CD14-positive monocyte (primary cell): Measurements from ENCODE around the gene CD74. TPM values are rescaled to one million over a fixed set of nuclear protein-coding genes. Genes with fewer than 3 reads are reported as not detected.

ENCODE experiments used
- DNase-seq, 3 donors: peaks; one replicate each; pipeline ENCODE4 v3.0.0-alpha.2; 2011 to 2022
- H2AFZ ChIP-seq: 2 replicates; pipeline ENCODE4 v1.6.0; 2012; ENCODE audit warnings: mild to moderate bottlenecking, low read depth, low read length, inconsistent platforms; ENCODE audit not compliant: insufficient read depth, poor library complexity, severe bottlenecking
- H3K27ac ChIP-seq, 2 donors: 1 replicate in 1 of 2; 2 replicates in 1 of 2; pipeline ENCODE4 v1.5.1; 2012 to 2013; ENCODE audit warnings: low read length in 2 of 2, control low read depth in 1 of 2, inconsistent platforms in 1 of 2, low read depth in 1 of 2, mild to moderate bottlenecking in 1 of 2
- H3K27me3 ChIP-seq, 2 donors: one replicate each; pipeline versions ENCODE4 v1.6.0 to v1.6.1; 2011 to 2013; ENCODE audit warnings: low read length in 2 of 2; ENCODE audit not compliant: control insufficient read depth in 2 of 2, insufficient read depth in 2 of 2
- H3K36me3 ChIP-seq, 2 donors: replicated peaks in 1 of 2; 1 replicate in 1 of 2; 2 replicates in 1 of 2; pipeline versions ENCODE4 v1.5.1 to v1.6.1; 2012 to 2013; ENCODE audit warnings: low read length in 2 of 2, control low read depth in 1 of 2, inconsistent platforms in 1 of 2, mild to moderate bottlenecking in 1 of 2; ENCODE audit not compliant: insufficient read depth in 2 of 2, control insufficient read depth in 1 of 2
- H3K4me1 ChIP-seq, 2 donors: 1 replicate in 1 of 2; 2 replicates in 1 of 2; pipeline versions ENCODE4 v1.5.1 to v1.6.1; 2012 to 2013; ENCODE audit warnings: low read length in 2 of 2, control low read depth in 1 of 2, inconsistent platforms in 1 of 2, mild to moderate bottlenecking in 1 of 2, moderate library complexity in 1 of 2; ENCODE audit not compliant: insufficient read depth in 2 of 2, control insufficient read depth in 1 of 2
- H3K4me2 ChIP-seq: replicated peaks from 2 replicates; pipeline ENCODE3; 2012; ENCODE audit warnings: low read length, moderate library complexity, mild to moderate bottlenecking; ENCODE audit not compliant: poor library complexity, severe bottlenecking; ENCODE audit errors: extremely low read depth
- H3K4me3 ChIP-seq, 3 experiments: fragments of 200-600 bp in 1 of 3; sonication (generic) in 1 of 3; replicated peaks in 1 of 3; 1 replicate in 2 of 3; 2 replicates in 1 of 3; pipeline ENCODE4 v1.5.1; 2011 to 2013; ENCODE audit warnings: low read length in 3 of 3, mild to moderate bottlenecking in 3 of 3, control low read depth in 2 of 3, low read depth in 2 of 3, inconsistent platforms in 1 of 3, moderate library complexity in 1 of 3
- H3K79me2 ChIP-seq: 2 replicates; pipeline ENCODE4 v1.6.0; 2012; ENCODE audit warnings: mild to moderate bottlenecking, control low read depth, inconsistent platforms, low read length, moderate library complexity; ENCODE audit not compliant: insufficient read depth
- H3K9ac ChIP-seq: 2 replicates; pipeline ENCODE4 v1.6.0; 2017; ENCODE audit warnings: low read length, mild to moderate bottlenecking; ENCODE audit not compliant: insufficient read depth, poor library complexity, severe bottlenecking
- H3K9me3 ChIP-seq, 2 donors: replicated peaks in 1 of 2; 1 replicate in 1 of 2; 2 replicates in 1 of 2; pipeline versions ENCODE4 v1.5.1 to v1.6.1; 2012 to 2013; ENCODE audit warnings: low read length in 2 of 2, control low read depth in 1 of 2; ENCODE audit not compliant: control insufficient read depth in 1 of 2, insufficient read depth in 1 of 2
- H4K20me1 ChIP-seq: 2 replicates; pipeline ENCODE4 v1.6.0; 2012; ENCODE audit warnings: mild to moderate bottlenecking, low read length, control low read depth, moderate library complexity; ENCODE audit not compliant: insufficient read depth
- H3K27ac Mint-ChIP-seq, 7 donors: one replicate each; pipeline ENCODE4 v1.8.0; 2020; ENCODE audit warnings: mild to moderate bottlenecking in 7 of 7, mixed read lengths in 7 of 7, moderate library complexity in 6 of 7, inconsistent platforms in 2 of 7
- H3K27me3 Mint-ChIP-seq, 3 donors: one replicate each; pipeline ENCODE4 v1.8.0; 2021 to 2022; ENCODE audit warnings: low read depth in 3 of 3, mild to moderate bottlenecking in 3 of 3, mixed read lengths in 3 of 3, moderate library complexity in 3 of 3, inconsistent platforms in 1 of 3
- H3K36me3 Mint-ChIP-seq, 2 donors: one replicate each; pipeline ENCODE4 v1.8.0; 2020; ENCODE audit warnings: mixed read lengths in 2 of 2, inconsistent platforms in 1 of 2, mild to moderate bottlenecking in 1 of 2
- H3K4me1 Mint-ChIP-seq: one replicate; pipeline ENCODE4 v1.8.0; 2020; ENCODE audit warnings: mild to moderate bottlenecking, mixed read lengths
- H3K4me3 Mint-ChIP-seq, 2 donors: one replicate each; pipeline ENCODE4 v1.8.0; 2020; ENCODE audit warnings: mild to moderate bottlenecking in 2 of 2, mixed read lengths in 2 of 2, moderate library complexity in 1 of 2
- H3K9me3 Mint-ChIP-seq, 7 donors: one replicate each; pipeline ENCODE4 v1.8.0; 2020 to 2022; ENCODE audit warnings: mixed read lengths in 7 of 7, mild to moderate bottlenecking in 6 of 7, moderate library complexity in 6 of 7, inconsistent platforms in 2 of 7
- WGBS: methylation state at CpG from one replicate; pipeline ENCODE4 v1.1.5; 2013; ENCODE audit warnings: missing lambda C conversion rate; ENCODE audit not compliant: insufficient coverage; 5-methylcytosine and 5-hydroxymethylcytosine counted together
- intact Hi-C, 2 donors: fragments of 100-400 bp; cut with micrococcal nuclease; formaldehyde crosslinking; loops; one replicate each; pipeline versions ENCODE4 v1.15.0 to v1.15.1; 2023
- polyA plus RNA-seq, 3 donors: library from polyadenylated mRNA; depleted of rRNA in 1 of 3; unstranded in 2 of 3; stranded (reverse) in 1 of 3; fragments of 300-500 nt in 2 of 3; fragments of >200 nt in 1 of 3; fragmentation: Illumina TruSeq in 2 of 3; gene quantifications; 1 replicate in 2 of 3; 2 replicates in 1 of 3; pipeline ENCODE4 v1.2.3, GENCODE V29; 2012 to 2021
- TF ChIP-seq, protein P1 (sequence below): fragments of 200-600 bp; IDR thresholded peaks from one replicate; pipeline ENCODE4 v1.8.0; 2022; ENCODE audit warnings: antibody characterized with exemption, mild to moderate bottlenecking

CD74 gene
- polyA plus RNA-seq, 3 donors: 3,498 to 7,550 (median 4,939) TPM

DNA sequence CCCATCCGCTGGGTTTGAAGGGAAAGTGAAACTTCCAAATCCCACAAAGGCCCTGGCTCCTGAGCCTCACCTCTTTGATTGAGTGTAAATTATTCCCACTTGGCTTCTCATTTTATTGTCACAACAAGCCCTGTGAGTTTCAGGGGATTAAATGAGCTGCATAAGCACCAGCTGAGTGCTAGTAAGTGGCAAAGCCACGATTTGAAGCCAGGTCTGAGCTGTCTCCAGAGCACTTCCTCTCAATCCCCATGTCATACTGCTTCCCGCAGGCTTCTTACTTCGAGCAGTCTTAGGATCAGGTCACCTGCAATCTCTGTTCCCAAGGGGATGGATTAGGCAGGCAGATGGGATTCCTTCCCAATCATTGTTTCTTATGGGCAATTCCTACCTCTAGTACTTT lies 18.9 kb upstream of the CD74 start:
- no peaks in the 10 kb centered on the region for H3K9me3 Mint-ChIP-seq
- H3K4me3 Mint-ChIP-seq: no peak overlapping the region
- intact Hi-C loops: no loop called here
- H3K27me3 Mint-ChIP-seq: peaks cover 0 to 7% (median 1%) of the 10 kb centered on the region in 3 donors
- DNase-seq: no peak
- no peaks in the 10 kb centered on the region for H3K9me3 ChIP-seq
- peak overlapping the region in 1 of 7 donors; percentile 15 for H3K27ac Mint-ChIP-seq
- peak overlapping the region; percentile 21 for H2AFZ ChIP-seq
- H3K4me1 Mint-ChIP-seq: peaks cover 20% of the 10 kb centered on the region
- 50% methylated on average over 1 of the region's 4 CpGs for WGBS
- H4K20me1 ChIP-seq: no peaks in the 10 kb centered on the region
- H3K4me1 ChIP-seq: peaks cover 9 to 12% of the 10 kb centered on the region in 2 donors
- H3K4me3 ChIP-seq: no peak overlapping the region
- no peak overlapping the region for H3K4me2 ChIP-seq
- H3K36me3 Mint-ChIP-seq: no peaks in the 10 kb centered on the region
- TF ChIP-seq, protein P1, sequence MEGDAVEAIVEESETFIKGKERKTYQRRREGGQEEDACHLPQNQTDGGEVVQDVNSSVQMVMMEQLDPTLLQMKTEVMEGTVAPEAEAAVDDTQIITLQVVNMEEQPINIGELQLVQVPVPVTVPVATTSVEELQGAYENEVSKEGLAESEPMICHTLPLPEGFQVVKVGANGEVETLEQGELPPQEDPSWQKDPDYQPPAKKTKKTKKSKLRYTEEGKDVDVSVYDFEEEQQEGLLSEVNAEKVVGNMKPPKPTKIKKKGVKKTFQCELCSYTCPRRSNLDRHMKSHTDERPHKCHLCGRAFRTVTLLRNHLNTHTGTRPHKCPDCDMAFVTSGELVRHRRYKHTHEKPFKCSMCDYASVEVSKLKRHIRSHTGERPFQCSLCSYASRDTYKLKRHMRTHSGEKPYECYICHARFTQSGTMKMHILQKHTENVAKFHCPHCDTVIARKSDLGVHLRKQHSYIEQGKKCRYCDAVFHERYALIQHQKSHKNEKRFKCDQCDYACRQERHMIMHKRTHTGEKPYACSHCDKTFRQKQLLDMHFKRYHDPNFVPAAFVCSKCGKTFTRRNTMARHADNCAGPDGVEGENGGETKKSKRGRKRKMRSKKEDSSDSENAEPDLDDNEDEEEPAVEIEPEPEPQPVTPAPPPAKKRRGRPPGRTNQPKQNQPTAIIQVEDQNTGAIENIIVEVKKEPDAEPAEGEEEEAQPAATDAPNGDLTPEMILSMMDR: no peak
- H3K79me2 ChIP-seq: no peaks in the 10 kb centered on the region
- H3K27ac ChIP-seq: no peak overlapping the region
- no peaks in the 10 kb centered on the region for H3K27me3 ChIP-seq
- H3K36me3 ChIP-seq: no peaks in the 10 kb centered on the region
- no peak overlapping the region for H3K9ac ChIP-seq

DNA sequence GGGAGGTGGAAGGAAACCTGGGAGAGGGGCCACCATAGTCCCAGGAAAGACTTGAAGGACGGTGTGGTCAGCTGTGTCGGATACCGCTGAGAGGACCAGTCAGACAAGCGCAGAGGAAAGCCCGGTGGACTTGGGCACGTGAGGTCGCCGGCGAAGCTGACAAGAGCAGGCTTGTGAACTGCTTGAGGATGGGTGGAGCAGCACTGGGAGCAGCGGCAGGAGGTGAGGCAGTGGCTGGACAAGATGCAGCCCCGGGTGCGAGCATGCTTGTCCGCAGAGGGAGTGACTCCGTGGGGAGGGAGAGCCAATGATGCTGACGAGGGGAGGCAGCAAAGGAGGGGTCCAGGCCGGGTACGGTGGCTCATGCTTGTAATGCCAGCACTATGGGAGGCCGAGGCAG lies 18.3 kb upstream of the CD74 start:
- Histone ChIP-seq H3K9me3 (no peaks in the 10 kb centered on the region), H3K9ac (no peak overlapping the region), H4K20me1 (no peaks in the 10 kb centered on the region), H3K4me1 (peaks cover 8 to 9% of the 10 kb centered on the region in 2 donors), H3K27ac (no peak overlapping the region), H2AFZ (no peak overlapping the region), H3K36me3 (no peaks in the 10 kb centered on the region), H3K4me2 (no peak overlapping the region), H3K79me2 (no peaks in the 10 kb centered on the region), H3K27me3 (no peaks in the 10 kb centered on the region), H3K4me3 (no peak overlapping the region)
- intact Hi-C loops: no loop called here
- DNase-seq: no peak
- Mint-ChIP-seq H3K27ac (peak overlapping the region in 2 of 7 donors; percentile 3 to 51), H3K4me1 (peaks cover 18% of the 10 kb centered on the region), H3K36me3 (no peaks in the 10 kb centered on the region), H3K9me3 (no peaks in the 10 kb centered on the region), H3K4me3 (peak overlapping the region in 1 of 2 donors; percentile 47), H3K27me3 (peaks cover 0 to 7% (median 1%) of the 10 kb centered on the region in 3 donors)
- WGBS: 97% methylated on average over 18 of the region's 18 CpGs
- TF ChIP-seq, protein P1: no peak
